Measurements from ENCODE around the gene C22orf23. TPM values are rescaled to one million over a fixed set of nuclear protein-coding genes. Genes with fewer than 3 reads are reported as not detected.
"Not testable (repeated sequence)": the region's sequence is repeated elsewhere in the genome, so short reads cannot be mapped to it uniquely, and the experiment has no call there.

C22orf23 gene
- polyA plus RNA-seq, 3 donors = 0.16 to 1.6 (median 0.31) TPM

GRCh38 chr22:37967147-37967546 is 13.7 kb upstream of the C22orf23 start:
- WGBS, 3 donors = 42 to 68% (median 50%) methylated on average over 1 of the region's 1 CpG
- no peak overlapping the region for H3K27ac ChIP-seq (ENCODE audit: low read depth, low read length)

DNA sequence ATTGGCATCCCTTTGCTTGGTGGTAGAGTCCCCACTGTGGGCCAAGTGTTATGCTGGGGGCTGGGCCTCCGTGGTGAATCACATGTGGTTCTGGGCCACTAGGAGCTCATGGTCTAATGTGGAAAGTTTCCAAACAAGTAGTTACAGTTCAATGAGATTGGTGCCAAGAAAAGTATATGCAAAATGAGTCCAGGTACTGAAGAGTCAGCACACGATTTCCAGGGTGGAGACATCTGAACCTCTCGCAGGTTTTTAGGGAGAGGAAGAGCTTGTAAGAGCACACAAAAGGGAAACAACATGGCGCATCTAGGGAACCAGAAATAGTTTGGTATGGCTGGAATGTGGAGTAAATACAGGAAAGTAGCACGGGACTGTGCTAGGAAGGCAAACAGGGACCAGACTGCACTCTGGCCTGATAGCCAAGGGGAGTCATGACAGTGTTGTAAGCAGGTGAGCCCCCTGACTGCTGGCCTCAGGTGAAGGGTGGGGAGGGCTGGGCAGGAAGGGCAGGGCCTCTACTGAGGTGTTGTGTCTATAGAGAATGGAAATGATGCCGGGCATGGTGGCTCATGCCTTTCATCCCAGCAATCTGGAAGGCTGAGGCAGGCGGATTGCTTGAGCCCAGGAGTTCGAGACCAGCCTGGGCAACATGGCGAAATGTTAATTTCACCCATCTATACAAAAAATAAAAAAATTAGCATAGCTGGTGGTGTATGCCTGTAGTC is 12.7 kb upstream of the C22orf23 start:
- H3K27ac ChIP-seq (ENCODE audit: low read depth, low read length) = no peak overlapping the region
- WGBS, 3 donors = 80 to 84% (median 82%) methylated on average over 9 of the region's 9 CpGs

- WGBS, 3 donors = 95 to 99% (median 97%) methylated on average over 4 of the region's 4 CpGs
- no peak overlapping the region for H3K27ac ChIP-seq (ENCODE audit: low read depth, low read length)
Observed at GRCh38 chr22:37961062-37961461, 7.7 kb upstream of the C22orf23 start.

- WGBS, 3 donors = 95 to 98% (median 96%) methylated on average over 17 to 18 of the region's 18 CpGs
- H3K27ac ChIP-seq (ENCODE audit: low read depth, low read length) = no peak overlapping the region
Observed at GRCh38 chr22:37959231-37959825, 5.9 kb upstream of the C22orf23 start.

GRCh38 chr22:37957232-37957631 is 3.8 kb upstream of the C22orf23 start:
- no peak overlapping the region for H3K27ac ChIP-seq (ENCODE audit: low read depth, low read length)
- WGBS, 3 donors = 77 to 90% (median 77%) methylated on average over 4 of the region's 4 CpGs

GRCh38 chr22:37955825-37956397 is 2.5 kb upstream of the C22orf23 start:
- 77 to 92% (median 88%) methylated on average over 15 of the region's 15 CpGs for WGBS, 3 donors

DNA sequence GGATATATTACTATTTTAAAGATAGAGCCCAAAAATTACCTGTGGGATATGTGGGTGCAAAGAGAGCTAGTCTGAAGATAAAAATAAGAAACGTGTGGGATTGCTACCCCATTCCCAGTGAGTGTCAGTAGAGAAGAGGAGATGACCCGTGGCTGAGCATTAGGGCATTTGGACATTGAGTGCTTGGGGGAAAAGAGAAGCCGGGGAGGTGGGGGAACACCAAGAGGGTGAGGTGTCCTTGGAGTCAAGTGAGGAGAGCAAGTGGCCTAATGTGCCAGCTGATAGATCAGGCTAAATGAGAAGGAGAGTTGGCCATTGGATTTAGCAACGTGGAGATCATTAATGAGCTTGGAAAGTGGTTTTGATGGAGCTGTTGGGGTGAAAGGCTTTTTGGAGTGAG is 1.3 kb upstream of the C22orf23 start:
- WGBS, 3 donors = 57 to 77% (median 72%) methylated on average over 4 of the region's 4 CpGs
- H3K27ac ChIP-seq (ENCODE audit: low read depth, low read length) = no peak overlapping the region

More at GRCh38 chr22:37955825-37956397, 2.5 kb upstream of the C22orf23 start:
- H3K27ac ChIP-seq (ENCODE audit: low read depth, low read length) = not testable (repeated sequence)

DNA sequence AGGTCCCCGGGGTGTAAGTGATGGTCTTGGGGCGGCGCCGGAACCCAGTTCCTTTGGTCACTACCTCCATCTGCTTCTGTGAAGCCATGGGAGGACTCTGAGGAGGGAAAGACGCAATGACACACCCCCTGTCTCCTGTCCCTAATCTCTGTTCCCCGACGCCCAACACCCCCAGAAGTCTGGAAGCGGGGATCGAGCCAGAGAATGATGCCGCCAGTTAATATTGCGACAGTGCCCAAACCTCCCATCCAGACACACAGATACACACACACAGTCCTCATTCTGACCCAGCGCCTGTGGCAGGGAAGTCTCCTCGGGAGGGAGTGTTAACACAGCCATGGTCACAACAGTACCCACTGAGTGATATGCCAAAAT is 352 bp downstream of the C22orf23 start:
- H3K27ac ChIP-seq (ENCODE audit: low read depth, low read length) = no peak overlapping the region
- 0 to 1% (median 1%) methylated on average over 13 of the region's 13 CpGs for WGBS, 3 donors

DNA sequence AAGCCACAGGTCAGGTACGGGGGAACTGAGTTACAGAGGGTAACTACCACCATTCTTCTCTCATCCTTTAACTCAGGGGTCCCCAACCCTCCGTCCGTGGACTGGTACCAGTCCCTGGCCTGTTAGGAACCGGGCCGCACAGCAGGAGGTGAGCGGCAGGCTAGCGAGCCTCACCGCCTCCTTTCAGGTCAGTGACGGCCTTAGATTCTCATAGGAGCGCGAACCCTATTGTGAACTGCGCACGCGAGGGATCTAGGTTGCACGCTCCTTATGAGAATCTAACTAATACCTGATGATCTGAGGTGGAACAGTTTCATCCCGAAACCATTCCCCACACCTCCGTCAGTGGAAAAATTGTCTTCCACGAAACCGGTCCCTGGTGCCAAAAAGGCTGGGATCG is 772 bp downstream of the C22orf23 start:
- WGBS, 3 donors = 10 to 12% (median 12%) methylated on average over 20 of the region's 20 CpGs
- not testable (repeated sequence) for H3K27ac ChIP-seq (ENCODE audit: low read depth, low read length)

- WGBS, 3 donors = 61 to 70% (median 67%) methylated on average over 8 of the region's 8 CpGs
- H3K27ac ChIP-seq (ENCODE audit: low read depth, low read length) = no peak overlapping the region
Observed at GRCh38 chr22:37951305-37951704, 2.1 kb downstream of the C22orf23 start.

- 91 to 95% (median 93%) methylated on average over 14 of the region's 14 CpGs for WGBS, 3 donors
- not testable (repeated sequence) for H3K27ac ChIP-seq (ENCODE audit: low read depth, low read length)
Observed at GRCh38 chr22:37947142-37947795, 6.1 kb downstream of the C22orf23 start.

DNA sequence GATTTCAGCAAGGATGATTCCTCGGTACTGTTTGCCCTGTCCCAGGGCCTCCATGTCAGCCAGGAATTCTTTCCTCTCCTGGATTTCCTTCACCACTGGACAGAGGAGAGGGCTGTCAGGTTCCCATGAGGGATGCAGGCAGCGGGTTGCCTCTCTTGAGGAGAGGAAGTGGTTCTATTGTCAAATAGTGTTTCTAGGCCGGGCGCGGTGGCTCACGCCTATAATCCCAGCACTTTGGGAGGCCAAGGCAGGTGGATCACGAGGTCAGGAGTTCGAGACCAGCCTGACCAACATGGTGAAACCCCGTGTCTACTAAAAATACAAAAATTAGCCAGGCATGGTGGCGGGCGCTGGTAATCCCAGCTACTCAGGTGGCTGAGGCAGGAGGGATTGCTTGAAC is 9.0 kb downstream of the C22orf23 start:
- 84 to 96% (median 88%) methylated on average over 10 to 11 of the region's 11 CpGs for WGBS, 3 donors
- H3K27ac ChIP-seq (ENCODE audit: low read depth, low read length) = not testable (repeated sequence)

DNA sequence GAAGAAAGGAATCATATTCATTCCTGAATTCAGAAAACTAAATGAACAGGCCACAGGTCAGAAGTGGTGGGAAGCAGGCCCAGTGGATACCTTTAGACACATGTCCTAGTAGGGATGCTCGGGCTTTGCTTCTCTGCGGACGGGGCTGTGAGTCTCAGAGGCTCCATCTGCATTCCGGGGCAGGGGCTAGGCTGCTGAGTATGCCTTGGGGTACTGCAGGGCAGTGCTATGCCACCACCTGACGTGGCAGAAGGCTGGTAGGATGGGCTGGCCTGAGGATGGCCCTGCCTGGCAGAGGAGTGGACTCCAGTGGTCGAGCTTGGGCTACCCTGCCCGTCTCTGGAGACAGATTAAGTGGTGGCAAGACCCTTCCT is 9.6 kb downstream of the C22orf23 start:
- H3K27ac ChIP-seq (ENCODE audit: low read depth, low read length) = no peak overlapping the region
- 88 to 96% (median 94%) methylated on average over 7 of the region's 7 CpGs for WGBS, 3 donors

- no peak overlapping the region for H3K27ac ChIP-seq (ENCODE audit: low read depth, low read length)
- 77 to 93% (median 88%) methylated on average over 12 of the region's 12 CpGs for WGBS, 3 donors
Observed at GRCh38 chr22:37943136-37943824, 10.1 kb downstream of the C22orf23 start.

- no peak overlapping the region for H3K27ac ChIP-seq (ENCODE audit: low read depth, low read length)
- WGBS, 3 donors = 94 to 97% (median 95%) methylated on average over 8 of the region's 8 CpGs
Observed at GRCh38 chr22:37942133-37942532, 11.3 kb downstream of the C22orf23 start.

- WGBS, 3 donors = 53 to 77% (median 63%) methylated on average over 12 of the region's 12 CpGs
- H3K27ac ChIP-seq (ENCODE audit: low read depth, low read length) = no peak overlapping the region
Observed at GRCh38 chr22:37940698-37941376, 12.6 kb downstream of the C22orf23 start.

DNA sequence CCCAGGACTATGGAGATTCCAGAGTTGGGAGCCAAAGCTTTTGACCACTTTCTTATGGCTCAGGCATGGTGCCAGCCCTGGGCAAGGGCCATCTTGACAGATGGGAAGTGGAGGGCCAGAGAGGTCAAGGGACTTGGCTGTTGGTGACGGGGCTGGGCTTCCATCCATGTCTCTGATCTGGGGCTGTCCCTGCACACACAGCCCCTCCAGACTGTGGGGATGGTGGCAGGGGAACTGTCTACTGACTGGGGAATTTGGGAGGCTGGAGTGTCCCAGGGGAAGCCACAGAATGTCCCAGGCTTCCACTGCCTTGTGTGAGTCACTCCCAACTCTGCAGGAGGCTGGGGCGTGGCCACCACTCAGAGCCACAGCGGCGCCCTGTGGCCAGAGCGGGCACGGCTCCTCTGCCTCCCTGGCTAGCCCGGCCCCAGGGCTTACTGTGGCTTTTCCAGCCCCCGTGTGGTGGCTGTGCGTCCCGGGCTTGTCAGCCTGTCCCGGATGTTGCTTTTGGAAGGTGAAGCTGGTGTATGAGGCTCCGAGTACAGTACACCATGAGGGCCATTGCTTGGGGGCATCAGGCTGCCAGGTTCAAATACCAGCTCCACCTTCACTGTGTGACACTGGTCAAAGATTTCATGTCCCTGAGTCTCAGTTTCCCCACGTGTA is 19.6 kb downstream of the C22orf23 start:
- H3K27ac ChIP-seq (ENCODE audit: low read depth, low read length) = no peak overlapping the region
- WGBS, 3 donors = 7 to 10% (median 8%) methylated on average over 13 of the region's 13 CpGs
